Neural cell (in vitro differentiated cells): ENCODE data around the gene HSD17B2.

Experiments used
- CTCF ChIP-seq: fragments of 450-650 bp; IDR thresholded peaks from 2 replicates; pipeline ENCODE4 v1.5.1; 2014; ENCODE audit warnings: antibody characterized with exemption, mild to moderate bottlenecking, moderate library complexity; ENCODE audit not compliant: poor library complexity, severe bottlenecking
- EZH2 ChIP-seq: fragments of 200-600, 300-800 bp; shearing (Covaris generic), sonication (generic); IDR thresholded peaks from 2 replicates; pipeline ENCODE4 v1.6.1; 2014; ENCODE audit warnings: antibody characterized with exemption, low read length, borderline replicate concordance, mild to moderate bottlenecking; ENCODE audit not compliant: insufficient read depth, poor library complexity, severe bottlenecking
- MXI1 ChIP-seq: fragments of 450-650 bp; conservative IDR thresholded peaks from 2 replicates; pipeline ENCODE4 v1.6.1; 2014; ENCODE audit warnings: antibody characterized with exemption, mild to moderate bottlenecking; ENCODE audit not compliant: poor library complexity, severe bottlenecking
- POLR2AphosphoS5 ChIP-seq: IDR thresholded peaks from 2 replicates; pipeline ENCODE4 v1.6.1; 2012
- REST ChIP-seq: IDR thresholded peaks from 2 replicates; pipeline ENCODE4 v1.6.1; 2012; ENCODE audit warnings: borderline replicate concordance
- SMC3 ChIP-seq: fragments of 450-650 bp; conservative IDR thresholded peaks from 2 replicates; pipeline ENCODE4 v1.6.1; 2014; ENCODE audit warnings: antibody characterized with exemption, mild to moderate bottlenecking, moderate library complexity; ENCODE audit not compliant: poor library complexity
- TAF1 ChIP-seq: IDR thresholded peaks from 2 replicates; pipeline ENCODE4 v1.6.1; 2012; ENCODE audit warnings: low read depth

DNA sequence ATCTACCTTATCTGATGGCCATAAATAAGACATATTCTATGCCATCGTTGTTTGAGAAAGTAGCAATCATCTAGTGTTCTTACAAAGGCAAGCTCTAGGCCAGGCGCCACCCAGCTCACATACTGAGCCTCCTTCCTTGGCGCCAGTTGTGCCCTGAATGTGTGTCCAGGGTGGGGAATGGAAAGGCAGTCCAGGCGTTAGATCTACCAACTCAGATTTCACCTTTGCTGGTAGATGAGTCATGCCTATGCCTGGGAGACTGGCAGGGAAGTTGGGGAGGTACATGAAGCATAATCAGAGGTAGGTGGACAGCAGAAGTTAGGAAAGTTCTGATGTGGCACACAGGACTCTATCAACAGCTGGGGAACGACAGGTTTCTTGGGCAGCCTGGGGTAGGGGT is 47.3 kb upstream of the HSD17B2 start:
- no peak for TF ChIP-seq REST
- no peak for TF ChIP-seq TAF1
- TF ChIP-seq CTCF: no peak
- no peak for TF ChIP-seq POLR2AphosphoS5
- no peak for TF ChIP-seq MXI1
- no peak for TF ChIP-seq EZH2
- TF ChIP-seq SMC3: no peak
